Urothelium cell line (cell line): Measurements from ENCODE around the gene JMJD8.

ENCODE experiments used
- DNase-seq: peaks from one replicate; pipeline ENCODE4 v3.0.0; 2011; ENCODE audit warnings: low spot score, mixed read lengths
- FAIRE-seq: peaks from 2 replicates; lab custom pipeline; 2011; peaks lifted over from hg19 to GRCh38; lab: Jason Lieb, UNC

The JMJD8 gene, protein sequence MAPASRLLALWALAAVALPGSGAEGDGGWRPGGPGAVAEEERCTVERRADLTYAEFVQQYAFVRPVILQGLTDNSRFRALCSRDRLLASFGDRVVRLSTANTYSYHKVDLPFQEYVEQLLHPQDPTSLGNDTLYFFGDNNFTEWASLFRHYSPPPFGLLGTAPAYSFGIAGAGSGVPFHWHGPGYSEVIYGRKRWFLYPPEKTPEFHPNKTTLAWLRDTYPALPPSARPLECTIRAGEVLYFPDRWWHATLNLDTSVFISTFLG

DNA sequence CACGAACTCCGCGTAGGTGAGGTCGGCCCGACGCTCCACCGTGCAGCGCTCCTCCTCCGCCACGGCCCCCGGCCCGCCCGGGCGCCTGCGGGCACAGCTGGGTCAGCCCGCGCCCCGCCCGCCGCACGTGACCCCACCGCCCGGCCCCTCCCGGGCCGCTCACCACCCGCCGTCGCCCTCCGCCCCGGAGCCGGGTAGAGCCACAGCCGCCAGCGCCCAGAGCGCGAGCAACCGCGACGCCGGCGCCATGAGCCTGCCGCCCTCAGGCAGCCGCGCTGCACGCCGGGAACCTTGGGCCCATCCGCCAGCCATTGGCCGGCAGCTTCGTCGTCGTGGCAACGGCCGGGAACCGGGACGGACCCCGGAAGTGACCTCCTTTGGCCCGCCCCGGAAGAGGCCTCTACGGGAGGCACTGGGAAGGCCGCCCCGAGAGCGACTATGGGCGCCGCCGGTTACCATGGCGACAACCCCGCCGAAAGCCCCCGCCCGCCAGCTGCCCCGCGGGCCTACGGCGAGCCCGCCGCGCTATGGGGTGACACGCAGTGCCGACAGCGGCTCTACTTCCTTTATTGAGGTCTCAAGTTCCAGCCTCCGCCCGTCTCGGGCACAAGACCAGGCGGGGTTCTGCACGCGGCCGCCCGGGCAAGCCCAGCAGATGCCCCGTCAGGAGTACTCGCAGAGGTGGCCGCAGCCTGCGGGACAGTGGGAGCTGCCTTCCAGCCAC, at the start of gene JMJD8:
JMJD8 (minus strand) TSS at position 264 of the 724 bp plus-strand sequence; CDS start at position 249, 15 bp downstream.
- DNase-seq (peak; percentile 94), FAIRE-seq (peak; percentile 35)

DNA sequence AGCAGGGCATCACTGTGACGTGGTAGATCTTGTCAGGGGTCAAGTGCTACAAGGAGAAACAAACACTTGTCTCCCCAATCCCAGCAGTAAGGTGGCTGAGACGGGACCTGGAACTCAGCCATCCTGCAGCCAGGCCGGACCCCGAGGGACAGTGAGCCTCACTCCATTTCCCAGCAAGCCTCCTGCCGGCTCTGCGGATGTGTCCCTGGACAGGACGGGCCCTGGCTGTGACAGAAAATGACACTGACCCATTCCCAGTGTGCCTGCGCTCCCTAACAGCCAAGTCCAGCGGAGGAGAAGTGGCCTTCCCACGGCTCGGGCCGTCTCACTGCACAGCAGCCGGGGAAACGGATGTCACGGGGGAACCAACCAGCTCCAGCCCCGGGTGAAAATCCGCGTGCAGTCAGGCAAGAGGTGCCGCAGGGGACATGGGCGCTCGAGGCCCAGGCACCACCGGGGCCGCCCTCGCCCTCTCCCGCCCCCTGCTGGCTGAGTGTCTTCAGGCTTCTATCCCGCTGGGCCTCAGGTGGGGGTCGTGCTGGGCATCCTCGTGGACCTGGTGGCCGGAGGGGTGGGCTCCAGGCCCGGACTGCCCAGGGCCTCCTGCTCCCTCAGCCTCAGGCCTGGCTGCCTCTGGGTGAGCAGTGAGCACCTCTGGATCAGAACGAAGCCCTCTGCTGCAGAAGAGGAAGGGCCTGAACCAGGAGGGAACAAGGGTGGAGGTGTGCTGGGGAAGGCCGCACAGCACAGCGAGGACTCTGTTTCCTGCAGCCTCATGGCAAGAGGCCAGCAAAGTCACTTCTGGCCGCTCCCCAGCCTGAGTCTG, 49.5 kb upstream of the JMJD8 start:
- DNase-seq = no peak
- no peak for FAIRE-seq

DNA sequence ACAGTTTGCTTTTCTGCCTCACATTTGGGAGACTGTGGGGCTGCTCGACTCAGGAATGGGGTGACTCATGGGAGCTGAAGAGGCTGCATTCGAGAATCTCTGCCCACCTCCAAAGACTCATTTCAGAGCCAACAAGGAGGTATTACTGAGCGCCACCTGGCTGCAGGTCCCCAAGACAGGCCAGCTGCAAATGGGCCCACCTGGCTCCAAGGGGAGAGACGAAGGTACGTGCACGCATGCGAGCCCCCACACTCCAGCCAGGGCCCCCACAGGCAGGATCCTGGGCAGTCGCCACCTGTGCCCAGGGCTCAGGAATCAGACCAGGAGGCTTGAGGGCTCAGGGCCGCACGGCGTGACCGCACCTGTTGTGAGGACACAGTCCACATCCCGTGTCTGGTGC, 48.8 kb upstream of the JMJD8 start:
- no peak for DNase-seq
- no peak for FAIRE-seq

DNA sequence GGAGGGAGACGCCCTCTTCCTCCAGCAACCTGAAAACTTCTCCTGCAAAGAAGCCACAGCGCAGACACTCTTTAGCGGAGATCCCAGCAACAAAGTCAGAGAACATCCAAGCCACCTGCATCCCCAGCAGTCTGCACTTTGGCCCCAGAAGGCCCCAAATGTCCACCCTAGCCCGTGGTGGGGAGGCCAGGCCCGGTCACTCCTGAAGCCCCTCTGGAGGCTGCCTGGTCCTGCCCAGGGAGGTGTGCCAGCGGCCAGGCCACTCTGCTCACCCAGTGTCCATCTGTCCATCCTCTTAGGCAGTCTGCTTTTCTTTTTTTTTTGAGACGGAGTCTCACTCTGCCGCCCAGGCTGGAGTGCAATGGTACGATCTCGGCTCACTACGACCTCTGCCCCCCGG, 48.2 kb upstream of the JMJD8 start:
- FAIRE-seq (no peak), DNase-seq (no peak)

DNA sequence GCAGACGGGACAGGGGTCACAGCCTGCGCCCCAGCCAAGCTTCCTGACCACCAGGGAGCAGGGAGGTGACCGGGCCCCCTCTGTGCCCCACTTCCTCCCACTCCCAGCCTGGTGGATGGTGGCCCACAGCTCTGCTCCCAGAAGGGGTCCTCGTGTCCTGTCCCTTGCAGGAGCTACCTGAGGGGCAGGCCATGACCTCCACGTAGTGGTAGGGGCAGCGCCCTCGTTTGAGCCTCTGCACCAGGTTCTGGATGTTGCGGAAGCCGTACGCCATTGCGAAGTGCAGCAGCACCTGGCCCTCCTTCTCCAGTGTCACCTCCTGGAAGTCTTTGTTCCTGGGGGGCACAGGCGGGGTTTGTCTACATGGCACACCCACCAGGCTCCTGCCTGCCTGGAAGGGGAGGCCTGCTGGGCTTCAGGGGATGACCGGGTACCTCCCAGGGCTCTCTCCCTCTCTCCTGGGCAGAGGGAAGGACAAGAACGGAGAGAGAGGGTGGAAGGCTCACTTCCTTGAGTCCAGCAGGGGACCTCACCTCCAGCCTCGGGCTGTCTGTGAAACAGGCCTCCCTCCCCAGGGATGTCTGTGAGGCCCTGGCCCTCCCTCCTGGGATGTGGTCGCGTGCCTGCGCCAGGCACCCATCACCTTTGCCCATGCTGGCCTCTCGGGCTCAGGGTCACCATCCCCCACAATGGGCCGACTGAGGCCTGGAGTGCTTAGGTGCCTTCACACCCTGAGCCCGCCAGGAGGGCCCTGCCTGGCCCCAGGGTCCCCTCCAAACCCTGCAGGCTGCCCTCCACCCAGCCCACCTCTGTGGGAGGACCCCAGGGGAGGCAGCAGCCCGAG, 46.8 kb upstream of the JMJD8 start:
- DNase-seq (no peak), FAIRE-seq (no peak)

DNA sequence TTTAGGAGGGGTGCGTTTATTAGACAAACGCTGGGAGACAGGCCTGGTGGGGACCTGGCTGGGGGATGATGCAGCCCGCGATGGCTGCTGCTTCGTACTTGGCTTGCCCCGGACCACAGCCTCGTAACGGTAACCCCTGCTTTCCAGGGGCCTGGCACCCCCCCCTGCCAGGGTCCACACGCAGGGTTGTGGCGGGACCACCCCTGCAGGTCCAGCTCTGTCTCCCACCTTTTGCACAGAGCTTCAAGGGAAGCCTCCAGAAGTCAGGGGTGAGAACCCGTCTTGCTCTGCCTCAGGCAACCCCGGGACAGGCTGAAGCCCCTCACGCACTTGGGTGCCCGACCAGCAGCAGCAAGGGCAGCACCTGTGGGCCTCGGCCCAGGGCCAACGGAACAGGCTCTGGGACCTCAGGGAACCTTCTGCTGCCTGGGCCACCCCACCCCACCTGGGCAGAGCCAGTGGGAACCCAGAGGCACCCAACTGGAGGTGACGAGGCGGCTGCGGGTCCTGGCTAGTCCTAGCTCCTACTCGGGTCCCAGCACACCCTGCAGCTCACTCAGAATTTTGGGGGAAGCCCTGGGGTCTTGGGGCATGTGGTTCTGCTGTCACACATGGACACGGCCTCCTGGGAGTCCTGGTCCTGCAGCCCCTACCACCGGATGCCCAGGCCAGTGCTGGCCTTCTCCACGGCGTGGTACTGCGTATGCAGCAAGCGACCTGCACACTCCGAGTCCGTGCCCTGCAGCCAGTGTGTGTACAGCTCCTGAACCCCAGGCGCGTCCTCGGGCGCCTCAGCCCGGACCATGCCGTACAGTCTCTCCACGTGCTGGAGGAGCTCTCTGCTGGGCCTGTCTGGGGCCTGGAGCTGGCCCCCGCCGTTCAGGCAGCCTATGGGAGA, 45.9 kb upstream of the JMJD8 start:
- no peak for DNase-seq
- no peak for FAIRE-seq

DNA sequence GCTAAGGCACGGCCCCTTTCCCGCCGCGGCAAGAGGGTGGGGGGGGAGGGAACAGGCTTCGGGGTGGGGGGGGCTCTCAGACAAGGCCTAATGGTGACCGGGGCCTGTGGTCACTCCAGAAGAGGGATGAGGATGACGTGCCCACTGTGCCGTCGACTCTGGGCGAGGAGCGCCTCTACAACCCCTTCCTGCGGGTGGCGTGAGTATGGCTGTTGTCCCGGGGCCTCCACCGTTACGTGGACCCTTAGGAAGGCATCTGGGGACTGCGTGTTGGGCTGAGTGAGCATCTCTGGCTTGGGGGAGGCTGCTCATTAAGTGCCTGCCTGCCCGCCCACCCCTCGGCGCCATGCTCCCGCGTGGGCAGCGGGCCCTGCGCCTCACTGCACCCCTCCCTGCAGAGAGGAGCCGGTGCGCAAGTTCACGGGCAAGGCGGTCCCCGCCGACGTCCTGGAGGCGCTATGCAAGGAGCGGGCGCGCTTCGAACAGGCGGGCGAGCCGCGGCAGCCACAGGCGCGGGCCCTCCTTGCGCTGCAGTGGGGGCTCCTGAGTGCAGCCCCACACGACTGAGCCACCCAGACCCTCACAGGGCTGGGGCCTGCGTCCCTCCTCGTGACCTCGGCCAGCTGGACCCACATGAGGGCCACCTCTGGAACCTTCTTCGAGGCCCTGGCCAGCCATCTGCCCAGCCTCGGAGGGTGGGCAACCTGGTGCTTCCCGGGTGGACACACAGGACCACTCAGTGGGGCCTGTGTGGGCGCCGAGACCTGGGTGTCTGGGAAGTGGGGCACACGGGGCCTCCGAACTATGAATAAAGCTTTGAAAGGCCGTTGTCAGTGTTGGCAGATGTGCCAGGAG, 45.0 kb upstream of the JMJD8 start:
- DNase-seq (no peak), FAIRE-seq (no peak)

DNA sequence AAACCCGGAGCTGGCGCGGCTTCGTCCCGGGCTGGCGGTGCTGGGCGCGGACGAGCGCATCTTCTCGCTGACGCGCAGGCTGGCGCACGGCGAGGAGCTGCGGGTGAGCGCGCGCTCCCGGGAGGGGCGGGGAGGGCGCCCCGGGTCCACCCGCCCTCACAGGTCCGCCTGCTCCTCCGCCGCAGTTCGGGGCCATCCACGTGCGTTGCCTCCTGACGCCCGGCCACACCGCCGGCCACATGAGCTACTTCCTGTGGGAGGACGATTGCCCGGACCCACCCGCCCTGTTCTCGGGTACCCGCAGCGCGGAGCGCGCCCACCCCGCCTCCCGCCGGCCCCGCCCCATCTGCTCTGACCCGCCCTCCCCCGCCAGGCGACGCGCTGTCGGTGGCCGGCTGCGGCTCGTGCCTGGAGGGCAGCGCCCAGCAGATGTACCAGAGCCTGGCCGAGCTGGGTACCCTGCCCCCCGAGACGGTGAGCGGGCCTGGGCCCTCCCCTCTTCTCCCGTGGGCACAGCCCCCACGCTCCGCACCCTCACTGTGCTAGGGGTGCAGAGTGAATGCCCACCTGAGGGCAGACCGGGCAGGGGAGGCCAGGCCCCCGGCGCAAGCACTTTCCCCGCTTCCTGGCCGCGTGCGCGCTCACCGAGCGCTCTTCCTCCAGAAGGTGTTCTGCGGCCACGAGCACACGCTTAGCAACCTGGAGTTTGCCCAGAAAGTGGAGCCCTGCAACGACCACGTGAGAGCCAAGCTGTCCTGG, 44.2 kb upstream of the JMJD8 start:
- DNase-seq (peak; percentile 88), FAIRE-seq (peak; percentile 85)

DNA sequence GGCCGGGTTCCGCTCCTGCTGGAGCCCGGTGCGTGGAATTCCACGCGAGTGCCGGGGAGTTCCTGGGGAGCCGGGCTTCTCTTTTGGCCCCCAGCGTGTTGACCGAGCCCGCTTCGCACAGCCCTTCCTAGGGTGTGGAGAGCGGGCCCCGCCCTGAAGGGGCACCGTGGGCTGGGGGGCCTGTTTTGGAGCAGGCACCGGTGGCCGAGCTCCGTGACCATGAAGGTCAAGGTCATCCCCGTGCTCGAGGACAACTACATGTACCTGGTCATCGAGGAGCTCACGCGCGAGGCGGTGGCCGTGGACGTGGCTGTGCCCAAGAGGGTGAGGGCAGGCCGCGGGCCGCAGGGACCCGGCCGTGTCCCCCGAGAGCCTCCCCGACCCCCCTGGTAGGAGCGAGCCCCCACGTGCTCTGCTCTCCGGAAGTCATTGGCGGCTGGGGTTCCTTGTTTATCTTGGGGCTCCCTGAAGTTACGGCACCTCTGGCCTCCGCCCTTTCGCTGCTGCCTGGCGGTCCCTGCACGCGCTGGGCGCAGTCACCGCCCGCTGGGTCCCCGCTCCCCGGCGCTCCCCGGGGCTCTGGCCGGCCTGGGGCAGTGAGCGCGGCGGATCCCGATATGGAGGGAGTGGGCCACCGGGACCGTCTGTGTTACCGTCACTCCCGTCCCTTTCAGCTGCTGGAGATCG, 43.3 kb upstream of the JMJD8 start:
- FAIRE-seq (peak; percentile 5), DNase-seq (no peak)

DNA sequence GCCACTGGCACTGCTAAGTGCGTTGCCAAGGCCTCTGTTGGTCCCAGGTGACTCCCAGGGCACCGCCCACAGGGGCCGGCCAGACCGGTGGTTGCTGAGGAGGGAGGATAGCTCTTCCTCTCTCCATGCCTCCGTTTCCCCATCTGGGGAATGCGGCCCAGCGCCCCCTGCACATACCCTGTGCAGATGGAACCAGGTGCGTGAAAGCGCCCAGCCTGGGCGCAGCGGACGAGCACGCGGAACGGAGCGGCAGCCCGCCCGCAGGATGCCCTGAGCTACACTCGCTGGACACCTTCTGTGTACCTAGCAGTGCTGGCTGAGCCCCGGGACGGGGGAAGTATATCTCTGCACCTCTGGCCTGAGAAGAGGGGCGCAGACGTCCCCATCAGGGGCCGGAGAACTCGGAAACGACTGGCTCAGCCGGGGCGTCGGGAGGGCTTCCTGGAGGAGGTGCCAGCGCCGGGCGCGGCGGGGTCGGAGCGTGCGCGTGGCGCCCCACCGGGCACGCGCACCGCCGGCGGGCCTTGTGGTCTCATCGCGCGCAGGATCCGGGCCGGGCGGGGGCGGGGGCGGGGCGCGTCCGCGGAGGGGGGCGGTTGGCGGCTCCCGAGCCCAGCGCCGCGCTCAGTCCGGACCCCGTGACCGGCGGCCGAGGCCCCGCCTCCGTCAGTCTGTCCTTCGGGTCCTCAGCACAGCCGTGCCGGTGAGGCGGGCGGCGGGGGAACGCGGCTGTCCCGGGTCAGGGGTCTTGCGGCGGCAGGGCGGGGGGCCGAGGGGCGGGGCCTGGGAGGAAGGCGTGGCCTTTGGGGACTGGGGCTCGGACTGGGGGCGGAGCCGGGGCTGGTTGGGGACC, 42.5 kb upstream of the JMJD8 start, which contains the start of the genes CCDC78 and HAGHL:
CCDC78 (minus strand) TSS at position 6 of the 853 bp plus-strand sequence. CDS start 76 bp downstream, outside the sequence.
HAGHL (plus strand) TSS at position 669 of the 853 bp plus-strand sequence. CDS start 404 bp downstream, outside the sequence.
- FAIRE-seq = peak; percentile 17
- DNase-seq = peak; percentile 78

DNA sequence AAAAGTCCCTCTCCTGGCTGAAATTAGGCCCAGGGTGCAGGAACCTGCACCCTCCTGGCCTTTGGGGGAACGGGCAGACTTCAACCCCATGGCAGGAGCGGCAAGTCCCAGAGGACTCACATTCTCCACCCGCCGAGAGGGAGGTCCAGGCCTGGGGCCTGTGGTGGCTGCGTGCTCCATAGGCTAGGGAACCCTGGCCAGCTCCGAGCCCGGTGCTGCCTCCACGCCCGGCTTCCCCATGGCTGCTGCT, 42.0 kb upstream of the JMJD8 start:
- DNase-seq (no peak), FAIRE-seq (no peak)

DNA sequence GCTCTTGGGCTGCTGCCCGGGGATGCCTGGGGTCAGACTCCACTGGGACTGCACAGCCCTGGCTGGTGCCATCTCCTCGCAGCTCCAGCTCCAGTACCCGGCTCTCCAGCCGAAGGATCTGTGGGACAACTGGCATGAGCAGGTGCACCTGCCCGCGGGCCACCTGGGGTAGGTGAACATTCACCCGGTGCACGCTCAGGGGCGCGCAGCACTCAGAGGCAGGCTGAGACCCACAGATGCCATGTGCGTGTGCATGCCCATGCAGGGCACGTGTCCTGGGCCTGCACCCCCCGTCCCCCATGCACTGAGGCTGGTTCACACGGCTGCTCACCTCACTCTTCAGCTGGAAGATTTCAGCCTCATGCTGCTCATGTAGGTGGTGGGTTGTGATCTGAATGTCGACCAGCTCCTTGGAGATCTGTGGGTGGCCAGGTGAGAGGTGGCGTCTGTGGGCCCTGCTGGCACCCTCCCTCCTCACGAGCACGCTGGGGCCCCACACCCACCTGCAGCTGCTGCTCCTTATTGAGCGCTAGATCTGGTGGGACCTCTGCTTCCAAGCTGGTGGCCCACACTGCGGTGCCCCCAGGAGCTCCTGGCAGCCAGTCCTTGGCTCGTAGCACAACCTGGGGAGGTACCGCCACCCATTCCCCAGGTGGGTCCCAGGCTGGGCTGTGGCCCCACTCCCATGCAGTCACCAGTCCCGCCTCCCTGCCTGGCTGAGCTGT, 41.5 kb upstream of the JMJD8 start:
- FAIRE-seq (no peak), DNase-seq (no peak)

DNA sequence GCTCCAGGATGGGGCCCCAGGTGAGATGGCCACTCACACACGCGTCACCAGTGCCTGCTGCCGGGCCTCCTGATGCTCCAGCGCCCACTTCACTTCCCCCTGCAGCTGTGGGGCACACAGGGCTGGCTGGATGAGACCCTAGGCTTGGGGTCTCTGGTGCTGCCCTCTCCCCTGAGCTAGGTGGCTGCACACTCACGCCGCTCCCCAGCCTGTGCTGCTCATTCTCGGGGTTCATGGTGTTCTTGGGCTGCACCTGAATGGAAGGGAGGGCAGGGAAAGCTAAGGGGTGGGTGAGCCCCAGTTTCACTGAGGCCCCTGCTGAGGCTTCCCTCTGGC, 40.9 kb upstream of the JMJD8 start:
- no peak for DNase-seq
- no peak for FAIRE-seq

DNA sequence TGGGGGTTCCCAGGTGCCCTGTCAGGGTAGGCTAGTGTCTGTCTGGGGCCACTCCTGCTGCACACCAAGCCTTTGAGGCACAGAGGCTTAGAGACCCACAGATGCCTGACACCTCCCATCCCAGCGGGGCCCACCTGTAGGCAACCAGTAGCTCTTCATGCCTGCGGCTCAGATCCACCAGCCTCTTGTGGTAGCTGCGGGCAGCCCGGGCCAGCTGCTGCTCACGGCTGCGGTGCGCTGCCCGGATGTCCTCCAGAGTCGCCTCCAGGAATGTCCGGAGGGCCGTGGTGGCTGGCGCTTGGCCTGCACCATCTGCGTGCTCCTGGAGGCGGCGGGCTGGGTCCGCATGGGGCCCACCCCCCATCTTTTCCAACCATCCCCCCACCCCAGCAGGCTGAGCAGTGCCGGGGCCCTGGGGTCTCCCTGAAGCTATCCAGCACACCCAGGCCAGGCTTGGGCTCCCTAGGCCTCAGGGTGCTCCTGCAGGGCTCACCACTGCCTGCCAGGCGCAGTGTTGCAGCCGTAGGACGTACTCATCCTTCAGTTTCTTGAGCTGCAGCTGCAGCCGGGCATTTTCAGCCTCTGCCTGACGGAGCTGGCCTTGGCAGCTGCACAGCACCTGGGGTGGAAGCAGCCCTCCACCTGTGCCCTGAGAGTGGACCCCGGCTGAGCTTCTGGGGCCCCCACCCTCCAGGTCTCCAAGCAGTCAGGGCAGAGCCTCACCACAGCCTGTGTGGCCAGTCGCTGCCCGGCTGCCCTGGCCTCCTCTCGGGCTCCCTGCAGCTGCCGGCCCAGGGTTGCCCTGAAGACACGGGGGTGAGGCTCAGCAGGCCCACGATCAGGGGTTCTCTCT, 40.3 kb upstream of the JMJD8 start:
- DNase-seq (no peak), FAIRE-seq (no peak)

DNA sequence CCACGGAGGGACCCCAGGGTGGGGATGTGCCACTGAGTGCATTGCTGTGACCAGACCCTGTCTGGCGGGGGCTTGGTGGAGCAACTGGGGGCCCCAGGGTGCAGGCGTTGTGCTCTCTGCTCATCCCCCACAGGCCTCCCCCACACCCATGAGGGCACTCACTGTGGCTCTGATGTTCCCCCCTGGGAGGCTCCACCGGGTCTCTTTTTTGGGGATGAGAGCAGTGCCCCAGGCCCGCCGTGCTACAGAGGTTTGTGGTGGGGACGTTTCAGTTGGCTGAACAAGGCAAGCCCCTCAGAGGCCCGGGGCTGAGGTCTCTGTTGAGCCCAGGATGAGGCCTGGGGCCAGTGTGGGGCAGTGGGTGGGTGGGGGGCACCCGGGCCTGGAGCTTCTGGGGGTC, 39.6 kb upstream of the JMJD8 start:
- no peak for FAIRE-seq

More for the DNA sequence above, 39.6 kb upstream of the JMJD8 start:
- DNase-seq = no peak
